WTC11 (cell line): ENCODE measurements around the gene IPCEF1. TPM values are rescaled to one million over a fixed set of nuclear protein-coding genes. Genes with fewer than 3 reads are reported as not detected.

Experiments used
- ATAC-seq: fragments of 200-7000 bp; cut with Tn5 transposase; 2 replicates; pipeline ENCODE4 v1.10.0; 2021; ENCODE audit warnings: mild to moderate bottlenecking, moderate library complexity
- CTCF ChIA-PET: fragments of 300-600 bp; sonication (Branson Sonifier 250); formaldehyde crosslinking; loops from one replicate; lab custom pipeline; 2021; ENCODE audit warnings: antibody characterized with exemption; lab: Charles Lee
- POLR2A ChIA-PET: fragments of 350-600 bp; sonication (Branson Sonifier 250); formaldehyde crosslinking; loops from one replicate; lab custom pipeline; 2021; ENCODE audit warnings: antibody characterized with exemption; lab: Charles Lee
- DNase-seq: peaks from one replicate; pipeline ENCODE4 v3.0.0; 2021; ENCODE audit warnings: low spot score
- H3K27ac Mint-ChIP-seq: 2 replicates; pipeline ENCODE4 v1.8.0; 2021; ENCODE audit warnings: mixed read lengths
- H3K27me3 Mint-ChIP-seq: 2 replicates; pipeline ENCODE4 v1.8.0; 2021; ENCODE audit warnings: low read depth, mild to moderate bottlenecking, moderate library complexity, mixed read lengths
- H3K36me3 Mint-ChIP-seq: 2 replicates; pipeline ENCODE4 v1.8.0; 2021; ENCODE audit warnings: mixed read lengths
- H3K4me1 Mint-ChIP-seq: 2 replicates; pipeline ENCODE4 v1.8.0; 2022; ENCODE audit warnings: mixed read lengths
- H3K4me3 Mint-ChIP-seq: 2 replicates; pipeline ENCODE4 v1.8.0; 2021; ENCODE audit warnings: mild to moderate bottlenecking, moderate library complexity, mixed read lengths
- H3K9me3 Mint-ChIP-seq: 2 replicates; pipeline ENCODE4 v1.8.0; 2021; ENCODE audit warnings: mixed read lengths
- ATF1 ChIP-seq: sonication (generic); formaldehyde crosslinking; IDR thresholded peaks from 2 replicates; pipeline ENCODE4 v1.8.1; 2023; ENCODE audit warnings: mild to moderate bottlenecking, moderate library complexity, missing genetic modification reagents
- ATF6 ChIP-seq: sonication (generic); formaldehyde crosslinking; IDR thresholded peaks from 2 replicates; pipeline ENCODE4 v1.8.1; 2023; ENCODE audit warnings: mild to moderate bottlenecking, missing genetic modification reagents
- CREB1 ChIP-seq: sonication (generic); formaldehyde crosslinking; IDR thresholded peaks from 2 replicates; pipeline ENCODE4 v1.8.0; 2023; ENCODE audit warnings: mild to moderate bottlenecking, missing genetic modification reagents
- CTCF ChIP-seq: fragments of 200-600 bp; IDR thresholded peaks from 2 replicates; pipeline ENCODE4 v1.8.0; 2022; ENCODE audit warnings: antibody characterized with exemption
- FOXP4 ChIP-seq: sonication (generic); formaldehyde crosslinking; IDR thresholded peaks from 2 replicates; pipeline ENCODE4 v1.8.0; 2022; ENCODE audit warnings: mild to moderate bottlenecking, missing genetic modification reagents
- GABPB1 ChIP-seq: sonication (generic); formaldehyde crosslinking; IDR thresholded peaks from 2 replicates; pipeline ENCODE4 v1.8.1; 2023; ENCODE audit warnings: mild to moderate bottlenecking, missing genetic modification reagents
- GRHL2 ChIP-seq: fragments of 250-450 bp; sonication (Bioruptor Pico); IDR thresholded peaks from 2 replicates; pipeline ENCODE4 v1.8.0; 2022; ENCODE audit warnings: mild to moderate bottlenecking, moderate library complexity; ENCODE audit not compliant: insufficient replicate concordance, severe bottlenecking
- GTF2I ChIP-seq: fragments of 250-450 bp; sonication (Bioruptor Pico); conservative IDR thresholded peaks from 2 replicates; pipeline ENCODE4 v1.4.0; 2021; ENCODE audit warnings: mild to moderate bottlenecking
- JUN ChIP-seq: sonication (generic); formaldehyde crosslinking; IDR thresholded peaks from 2 replicates; pipeline ENCODE4 v1.8.0; 2023; ENCODE audit warnings: mild to moderate bottlenecking, missing genetic modification reagents
- NFE2L1 ChIP-seq: sonication (generic); formaldehyde crosslinking; IDR thresholded peaks from 2 replicates; pipeline ENCODE4 v1.8.1; 2023; ENCODE audit warnings: missing genetic modification reagents
- NR1H2 ChIP-seq: sonication (generic); formaldehyde crosslinking; IDR thresholded peaks from 2 replicates; pipeline ENCODE4 v1.9.0; 2021; ENCODE audit warnings: mild to moderate bottlenecking, moderate library complexity, missing genetic modification reagents
- NR3C1 ChIP-seq: sonication (generic); formaldehyde crosslinking; conservative IDR thresholded peaks from 2 replicates; pipeline ENCODE4 v1.8.1; 2023; ENCODE audit warnings: low read depth, mild to moderate bottlenecking, missing genetic modification reagents
- OVOL2 ChIP-seq: fragments of 250-450 bp; sonication (Bioruptor Pico); IDR thresholded peaks from 2 replicates; pipeline ENCODE4 v1.9.0; 2021; ENCODE audit warnings: mild to moderate bottlenecking, borderline replicate concordance
- SOX15 ChIP-seq: fragments of 250-450 bp; sonication (Bioruptor Pico); IDR thresholded peaks from 2 replicates; pipeline ENCODE4 v1.9.0; 2021; ENCODE audit warnings: mild to moderate bottlenecking
- STAT6 ChIP-seq: sonication (generic); formaldehyde crosslinking; conservative IDR thresholded peaks from 2 replicates; pipeline ENCODE4 v1.8.1; 2023; ENCODE audit warnings: mild to moderate bottlenecking, low read depth, missing genetic modification reagents, moderate library complexity
- ZBTB21 ChIP-seq: sonication (generic); formaldehyde crosslinking; IDR thresholded peaks from 2 replicates; pipeline ENCODE4 v1.8.1; 2023; ENCODE audit warnings: mild to moderate bottlenecking, missing genetic modification reagents, borderline replicate concordance
- ZNF423 ChIP-seq: fragments of 250-450 bp; sonication (Bioruptor Pico); IDR thresholded peaks from 2 replicates; pipeline ENCODE4 v2.1.2; 2022; ENCODE audit warnings: mild to moderate bottlenecking, moderate library complexity
- ZNF532 ChIP-seq: fragments of 250-450 bp; sonication (Bioruptor Pico); IDR thresholded peaks from 2 replicates; pipeline ENCODE4 v1.9.0; 2021; ENCODE audit warnings: mild to moderate bottlenecking, borderline replicate concordance
- ZNF671 ChIP-seq: fragments of 250-450 bp; sonication (Bioruptor Pico); IDR thresholded peaks from 2 replicates; pipeline ENCODE4 v1.8.0; 2021; ENCODE audit warnings: mild to moderate bottlenecking
- ZSCAN18 ChIP-seq: fragments of 250-450 bp; sonication (Bioruptor Pico); IDR thresholded peaks from 2 replicates; pipeline ENCODE4 v2.1.2; 2022; ENCODE audit warnings: mild to moderate bottlenecking, moderate library complexity
- total RNA-seq: library from RNA; stranded (reverse); gene quantifications from 3 replicates; pipeline ENCODE4 v1.2.3, GENCODE V29; 2021

The IPCEF1 gene
- total RNA-seq, 1 experiment from 2014 or later = 1.3 TPM

GRCh38 chr6:154360476-154360875 is 3.9 kb upstream of the IPCEF1 start (continued):
- TF ChIP-seq STAT6 (CRISPR knock-in tag) (no peak), JUN (CRISPR knock-in tag) (no peak), ATF1 (CRISPR knock-in tag) (no peak)

GRCh38 chr6:154359679-154360078 is 3.1 kb upstream of the IPCEF1 start:
- H3K9me3 Mint-ChIP-seq = peaks cover 6% of the 10 kb centered on the region
- TF ChIP-seq ATF1 (CRISPR knock-in tag) = no peak
- TF ChIP-seq NFE2L1 (CRISPR knock-in tag) = no peak
- TF ChIP-seq NR3C1 = no peak
- TF ChIP-seq FOXP4 (CRISPR knock-in tag) = no peak
- no peak for TF ChIP-seq SOX15 (CRISPR knock-in tag)
- TF ChIP-seq ZSCAN18 = no peak
- no peak for TF ChIP-seq OVOL2 (CRISPR knock-in tag)
- TF ChIP-seq ZNF671 (CRISPR knock-in tag) = no peak
- no peak for TF ChIP-seq ATF6
- TF ChIP-seq ZNF532 (CRISPR knock-in tag) = no peak
- TF ChIP-seq GTF2I (CRISPR knock-in tag) = no peak
- TF ChIP-seq ZNF423 = no peak
- no peak for TF ChIP-seq ZBTB21
- TF ChIP-seq CREB1 (CRISPR knock-in tag) = no peak
- no peak for TF ChIP-seq GABPB1 (CRISPR knock-in tag)
- no peak for TF ChIP-seq GRHL2 (CRISPR knock-in tag)
- no peak for TF ChIP-seq CTCF
- no peak for TF ChIP-seq NR1H2 (CRISPR knock-in tag)

More at GRCh38 chr6:154359679-154360078, 3.1 kb upstream of the IPCEF1 start:
- Mint-ChIP-seq H3K36me3 (no peaks in the 10 kb centered on the region), H3K4me1 (peaks cover 5% of the 10 kb centered on the region; the same call in 1 of the 2 replicates), H3K27me3 (no peaks in the 10 kb centered on the region), H3K4me3 (no peak overlapping the region), H3K27ac (no peak overlapping the region)
- ATAC-seq (no peak), DNase-seq (no peak)
- POLR2A ChIA-PET = no interaction called here
- CTCF ChIA-PET = no interaction called here
